ENCODE results near the gene TRIM13.
"Not testable (repeated sequence)": the region's sequence is repeated elsewhere in the genome, so short reads cannot be mapped to it uniquely, and the experiment has no call there.

GRCh38 chr13:49990612-49991011, 6.2 kb upstream of the TRIM13 start:
- TF ChIP-seq CTCF, EZH2phosphoT487 (IDR thresholded peaks at IDR 0.05; ENCODE audit: low read length): not testable (repeated sequence)

All from MM.1S (cell line).